Choroid plexus epithelial cell (primary cell): ENCODE data around the gene EIF4E3.
A peak's percentile ranks its signal among the peaks of the same experiment; 100 is the strongest.

ENCODE experiments used
- DNase-seq: peaks from one replicate; pipeline ENCODE4 v3.0.0-alpha.2; 2010; ENCODE audit warnings: low read depth
- H3K4me3 ChIP-seq: 2 replicates; pipeline ENCODE4 v1.5.1; 2011; ENCODE audit warnings: low read depth, mild to moderate bottlenecking, control low read depth, low read length, moderate library complexity
- TF ChIP-seq, protein P1 (sequence below): conservative IDR thresholded peaks from 2 replicates; pipeline ENCODE4 v1.5.1; 2011; ENCODE audit warnings: low read depth, mild to moderate bottlenecking, control low read depth, inconsistent platforms, low read length, moderate library complexity

EIF4E3 gene

DNA sequence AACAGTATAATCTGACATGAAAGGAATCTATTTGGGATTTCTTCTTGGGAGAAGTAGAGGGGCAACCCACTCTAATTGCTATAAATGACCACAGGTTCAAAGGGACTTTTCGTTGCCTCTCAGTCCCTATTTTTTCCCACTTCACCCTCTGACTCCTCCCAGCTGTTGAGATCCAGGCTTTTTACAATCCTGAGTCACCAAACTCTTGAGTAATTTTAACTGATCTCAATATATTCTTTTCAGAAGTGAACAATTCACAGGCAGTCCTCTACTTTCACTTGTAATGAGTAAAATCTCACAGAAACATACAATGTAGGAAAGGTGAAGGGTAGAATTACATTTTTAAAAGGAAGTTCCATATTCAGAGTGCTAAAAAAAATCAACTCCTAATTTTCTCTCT, 44.6 kb downstream of the EIF4E3 start:
- DNase-seq: peak; percentile 75
- TF ChIP-seq, protein P1, sequence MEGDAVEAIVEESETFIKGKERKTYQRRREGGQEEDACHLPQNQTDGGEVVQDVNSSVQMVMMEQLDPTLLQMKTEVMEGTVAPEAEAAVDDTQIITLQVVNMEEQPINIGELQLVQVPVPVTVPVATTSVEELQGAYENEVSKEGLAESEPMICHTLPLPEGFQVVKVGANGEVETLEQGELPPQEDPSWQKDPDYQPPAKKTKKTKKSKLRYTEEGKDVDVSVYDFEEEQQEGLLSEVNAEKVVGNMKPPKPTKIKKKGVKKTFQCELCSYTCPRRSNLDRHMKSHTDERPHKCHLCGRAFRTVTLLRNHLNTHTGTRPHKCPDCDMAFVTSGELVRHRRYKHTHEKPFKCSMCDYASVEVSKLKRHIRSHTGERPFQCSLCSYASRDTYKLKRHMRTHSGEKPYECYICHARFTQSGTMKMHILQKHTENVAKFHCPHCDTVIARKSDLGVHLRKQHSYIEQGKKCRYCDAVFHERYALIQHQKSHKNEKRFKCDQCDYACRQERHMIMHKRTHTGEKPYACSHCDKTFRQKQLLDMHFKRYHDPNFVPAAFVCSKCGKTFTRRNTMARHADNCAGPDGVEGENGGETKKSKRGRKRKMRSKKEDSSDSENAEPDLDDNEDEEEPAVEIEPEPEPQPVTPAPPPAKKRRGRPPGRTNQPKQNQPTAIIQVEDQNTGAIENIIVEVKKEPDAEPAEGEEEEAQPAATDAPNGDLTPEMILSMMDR: no peak
- no peak overlapping the region for H3K4me3 ChIP-seq

DNA sequence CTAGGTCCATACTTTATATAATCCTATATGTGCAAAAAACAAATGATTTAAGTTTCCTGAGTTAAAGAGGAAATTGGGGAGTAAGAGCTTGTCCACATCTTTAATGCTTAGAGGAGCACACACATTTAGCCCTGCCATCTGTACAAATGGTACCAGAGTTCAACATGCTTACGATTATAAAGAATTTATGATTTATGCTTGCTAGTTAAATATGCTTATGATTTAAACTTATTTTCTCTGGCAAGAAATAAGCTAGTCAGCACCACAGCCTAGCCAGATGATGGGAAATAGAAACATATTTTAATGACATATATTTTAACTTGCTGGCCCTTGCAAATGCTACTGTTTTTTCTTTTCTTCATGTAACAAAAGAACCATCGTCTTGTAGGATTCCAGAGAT, 48.3 kb downstream of the EIF4E3 start:
- TF ChIP-seq, protein P1: no peak
- H3K4me3 ChIP-seq: no peak overlapping the region
- no peak for DNase-seq

GRCh38 chr3:71673486-71673885, 51.7 kb downstream of the EIF4E3 start:
- H3K4me3 ChIP-seq: no peak overlapping the region
- TF ChIP-seq, protein P1: no peak
- peak; percentile 67 for DNase-seq

DNA sequence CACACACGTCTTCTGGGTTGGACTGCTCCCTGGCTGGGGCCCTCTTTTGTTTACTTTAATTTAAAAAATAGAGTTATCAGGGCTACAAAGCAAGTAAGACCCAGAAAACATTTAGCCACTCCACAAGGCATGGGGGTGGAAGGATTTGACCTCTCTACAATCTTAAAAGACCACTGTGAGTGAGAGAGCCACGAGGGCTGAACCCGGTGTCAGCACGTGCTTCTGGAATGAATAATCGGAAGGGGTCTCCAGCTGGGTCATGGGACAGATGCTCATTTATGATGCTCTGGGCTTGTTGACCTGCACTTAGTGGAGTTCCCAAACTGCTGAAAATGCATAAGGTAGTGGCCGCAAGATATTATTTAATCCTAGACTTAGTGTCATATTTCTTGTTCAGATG, 52.4 kb downstream of the EIF4E3 start:
- no peak overlapping the region for H3K4me3 ChIP-seq
- DNase-seq: peak; percentile 37
- TF ChIP-seq, protein P1: no peak

- DNase-seq: no peak
- TF ChIP-seq, protein P1: no peak
- H3K4me3 ChIP-seq: no peak overlapping the region
Measured at GRCh38 chr3:71672340-71672739, 52.9 kb downstream of the EIF4E3 start.

GRCh38 chr3:71671216-71671845, 53.9 kb downstream of the EIF4E3 start:
- no peak for DNase-seq
- TF ChIP-seq, protein P1: no peak
- no peak overlapping the region for H3K4me3 ChIP-seq

GRCh38 chr3:71662568-71662967, 62.6 kb downstream of the EIF4E3 start:
- no peak overlapping the region for H3K4me3 ChIP-seq
- TF ChIP-seq, protein P1: no peak
- no peak for DNase-seq
